ENCODE data around the gene ZER1. TPM values are rescaled to one million over a fixed set of nuclear protein-coding genes. Genes with fewer than 3 reads are reported as not detected.
A peak's percentile ranks its signal among the peaks of the same experiment; 100 is the strongest.

ZER1 gene
- total RNA-seq (2014; rRNA removed; shearing (Covaris generic)) (6.9 and 11.0 TPM in 2 replicates), total RNA-seq (2022) (15.1 and 20.0 TPM in 2 replicates), Bru-seq, nascent RNA (percentile 48 among the genes with signal in this experiment), BruChase-seq, experiment 1, labeled RNA remaining after a 6-hour chase (percentile 51 among the genes with signal in this experiment), BruChase-seq, experiment 2, labeled RNA remaining after a 2-hour chase (percentile 52 among the genes with signal in this experiment)
- long read RNA-seq, full-length matches to known transcripts, result 22 of 89 reads
- long read RNA-seq, partial matches to known transcripts, result 10 of 89 reads
- long read RNA-seq, other reads (novel, unspliced or antisense), result 57 of 89 reads

DNA sequence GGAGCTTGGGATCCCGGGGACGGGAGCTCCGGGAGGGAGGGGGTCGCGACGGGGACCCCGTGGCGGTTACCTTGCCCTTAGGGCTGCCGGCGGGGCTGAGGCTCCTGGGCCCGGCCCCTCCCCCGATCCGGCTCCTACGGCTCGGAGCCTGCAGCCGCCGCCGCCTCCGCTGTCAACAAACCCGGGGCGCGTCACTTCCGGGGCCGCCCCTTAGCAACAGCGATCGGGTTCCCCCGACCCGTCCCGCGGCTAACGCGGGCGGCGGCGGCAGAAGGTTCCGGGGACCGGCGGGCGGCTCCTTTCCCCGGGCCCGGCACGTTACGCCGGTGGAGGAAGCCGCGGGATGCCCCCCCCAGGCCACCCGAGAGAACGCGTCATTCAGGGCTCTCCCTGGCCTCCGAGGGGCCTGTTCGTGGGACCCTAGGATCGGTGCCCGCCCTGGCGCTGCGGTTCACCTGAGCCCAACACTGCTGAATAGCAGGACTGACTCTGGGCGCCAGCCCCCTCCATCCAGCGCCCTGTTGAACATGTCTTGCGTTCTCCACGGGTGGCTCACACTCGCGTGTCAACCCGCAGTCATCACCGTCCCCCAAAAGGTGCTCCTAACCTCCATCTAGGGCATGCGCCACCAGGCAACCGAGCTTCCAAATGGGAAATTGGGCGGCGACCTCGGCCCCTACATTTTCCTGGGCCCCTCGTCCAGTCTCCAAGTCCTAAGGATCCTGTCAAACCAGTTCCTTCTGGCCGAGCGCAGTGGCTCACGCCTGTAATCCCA lies at the start of gene ZER1:
Gene ZER1, minus strand, starts transcription at position 183 of the 775 bp plus-strand sequence. CDS start 16,362 bp downstream, outside the sequence.
- TF ChIP-seq EZH2phosphoT487 (IDR thresholded peaks at IDR 0.05; ENCODE audit: borderline replicate concordance, low read depth, low read length), result no peak
- TF ChIP-seq, protein P1, sequence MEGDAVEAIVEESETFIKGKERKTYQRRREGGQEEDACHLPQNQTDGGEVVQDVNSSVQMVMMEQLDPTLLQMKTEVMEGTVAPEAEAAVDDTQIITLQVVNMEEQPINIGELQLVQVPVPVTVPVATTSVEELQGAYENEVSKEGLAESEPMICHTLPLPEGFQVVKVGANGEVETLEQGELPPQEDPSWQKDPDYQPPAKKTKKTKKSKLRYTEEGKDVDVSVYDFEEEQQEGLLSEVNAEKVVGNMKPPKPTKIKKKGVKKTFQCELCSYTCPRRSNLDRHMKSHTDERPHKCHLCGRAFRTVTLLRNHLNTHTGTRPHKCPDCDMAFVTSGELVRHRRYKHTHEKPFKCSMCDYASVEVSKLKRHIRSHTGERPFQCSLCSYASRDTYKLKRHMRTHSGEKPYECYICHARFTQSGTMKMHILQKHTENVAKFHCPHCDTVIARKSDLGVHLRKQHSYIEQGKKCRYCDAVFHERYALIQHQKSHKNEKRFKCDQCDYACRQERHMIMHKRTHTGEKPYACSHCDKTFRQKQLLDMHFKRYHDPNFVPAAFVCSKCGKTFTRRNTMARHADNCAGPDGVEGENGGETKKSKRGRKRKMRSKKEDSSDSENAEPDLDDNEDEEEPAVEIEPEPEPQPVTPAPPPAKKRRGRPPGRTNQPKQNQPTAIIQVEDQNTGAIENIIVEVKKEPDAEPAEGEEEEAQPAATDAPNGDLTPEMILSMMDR (conservative IDR thresholded peaks at IDR 0.05; ENCODE audit: low read length), result no peak
- no peaks in the 10 kb centered on the region; the same call in 1 of the 2 replicates for H3K36me3 ChIP-seq (ENCODE audit: insufficient read depth, low read length)
- peaks cover 13% of the 10 kb centered on the region; the same call in 1 of the 2 replicates for H3K9me3 ChIP-seq (ENCODE audit: low read length)
- peak; percentile 94 for DNase-seq (ENCODE audit: low spot score)
- H3K4me1 ChIP-seq (ENCODE audit: insufficient read depth, low read length, poor library complexity, severe bottlenecking), result peaks cover 16% of the 10 kb centered on the region
- H3K4me3 ChIP-seq (ENCODE audit: low read depth, low read length, poor library complexity, severe bottlenecking), result peak within 1 kb of the TSS; percentile 86
- peak within 1 kb of the TSS; percentile 67 for H2AFZ ChIP-seq (ENCODE audit: low read length)
- ChIA-PET POLR2A (interaction anchor here (0.6 to 2.6 kb wide), 5 partner anchors 10 to 786 kb away, joined by 3 to 9 read pairs (median 7); partner anchors contain the start of gene ZDHHC12), CTCF (ENCODE audit: unreplicated experiment) (interaction anchor here (1.0 kb wide), 1 partner anchor 34 kb away, joined by 3 read pairs; no protein-coding TSS in a partner anchor)
- peak within 1 kb of the TSS; percentile 81 for H3K4me2 ChIP-seq (ENCODE audit: low read length)
- H4K20me1 ChIP-seq (ENCODE audit: insufficient read depth, low read length), result no peaks in the 10 kb centered on the region
- H3K79me2 ChIP-seq (ENCODE audit: insufficient read depth, low read depth, low read length), result no peaks in the 10 kb centered on the region
- peak within 1 kb of the TSS; percentile 64 for H3K27ac ChIP-seq (ENCODE audit: low read depth, low read length, poor library complexity, severe bottlenecking)
- TSS peak; percentile 98 for BruUV-seq (replicated peaks)
- no peaks in the 10 kb centered on the region for H3K9me2 ChIP-seq (ENCODE audit: insufficient read depth, low read length)
- intact Hi-C loops (cut with micrococcal nuclease; ENCODE audit: unreplicated experiment), result loop anchor here (1.0 to 5.0 kb wide), 3 partner anchors 15 to 90 kb away; partner anchors contain the start of genes TBC1D13 and ZDHHC12

DNA sequence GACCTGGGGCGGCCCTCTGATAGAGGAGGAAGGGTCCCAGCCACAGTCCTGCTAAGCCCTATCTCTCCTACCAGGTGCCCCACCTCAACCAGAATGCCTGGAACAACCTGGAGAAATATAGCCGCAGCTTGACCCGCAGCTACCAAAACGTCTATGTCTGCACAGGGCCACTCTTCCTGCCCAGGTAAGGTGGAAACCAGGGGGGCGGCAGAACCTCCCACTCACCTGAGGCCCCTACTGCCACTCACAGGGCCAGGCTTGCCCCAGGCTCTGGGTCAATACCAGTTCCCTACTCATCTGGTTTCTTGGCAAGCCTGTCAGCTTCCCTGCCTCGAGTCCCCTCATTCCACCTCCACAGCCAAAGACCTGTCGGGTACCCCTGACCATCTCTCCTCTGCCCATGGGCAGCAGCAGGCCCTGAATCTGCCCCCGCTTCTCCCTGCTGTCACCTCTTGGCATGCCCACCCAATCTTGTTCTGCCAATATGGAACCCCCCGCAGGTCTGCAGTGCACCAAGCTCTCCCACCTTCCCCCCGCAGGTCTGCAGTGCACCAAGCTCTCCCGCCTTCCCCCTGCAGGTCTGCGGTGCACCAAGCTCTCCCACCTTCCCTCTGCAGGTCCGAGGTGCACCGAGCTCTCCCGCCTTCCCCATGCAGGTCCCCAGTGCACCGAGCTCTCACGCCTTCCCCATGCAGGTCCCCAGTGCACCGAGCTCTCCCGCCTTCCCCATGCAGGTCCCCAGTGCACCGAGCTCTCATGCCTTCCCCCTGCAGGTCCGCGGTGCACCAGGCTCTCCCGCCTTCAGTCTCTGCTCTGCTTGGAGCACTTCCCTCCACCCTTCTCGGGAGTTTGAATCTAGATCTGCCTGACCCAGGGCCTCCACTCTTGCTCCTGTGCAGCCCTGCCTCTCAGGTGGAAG lies 49.2 kb upstream of the ZER1 start:
- 0 out of 2 replicates have a peak, but pooled peaks cover 5% of the 10 kb centered on the region for H3K79me2 ChIP-seq (ENCODE audit: insufficient read depth, low read depth, low read length)
- no peak overlapping the region for H2AFZ ChIP-seq (ENCODE audit: low read length)
- ChIA-PET CTCF (ENCODE audit: unreplicated experiment) (no interaction called here), POLR2A (no interaction called here)
- peaks cover 58% of the 10 kb centered on the region for H3K36me3 ChIP-seq (ENCODE audit: insufficient read depth, low read length)
- no peak overlapping the region for H3K4me3 ChIP-seq (ENCODE audit: low read depth, low read length, poor library complexity, severe bottlenecking)
- H3K27ac ChIP-seq (ENCODE audit: low read depth, low read length, poor library complexity, severe bottlenecking), result no peak overlapping the region
- BruUV-seq (replicated peaks), result no TSS peak
- TF ChIP-seq, protein P1 (conservative IDR thresholded peaks at IDR 0.05; ENCODE audit: low read length), result no peak
- TF ChIP-seq EZH2phosphoT487 (IDR thresholded peaks at IDR 0.05; ENCODE audit: borderline replicate concordance, low read depth, low read length), result no peak
- no peaks in the 10 kb centered on the region for H3K9me3 ChIP-seq (ENCODE audit: low read length)
- DNase-seq (ENCODE audit: low spot score), result no peak
- intact Hi-C loops (cut with micrococcal nuclease; ENCODE audit: unreplicated experiment), result no loop called here
- peaks cover 23% of the 10 kb centered on the region for H3K4me1 ChIP-seq (ENCODE audit: insufficient read depth, low read length, poor library complexity, severe bottlenecking)
- H3K9me2 ChIP-seq (ENCODE audit: insufficient read depth, low read length), result no peaks in the 10 kb centered on the region
- 0 out of 2 replicates have a peak, but pooled peaks cover 4% of the 10 kb centered on the region for H4K20me1 ChIP-seq (ENCODE audit: insufficient read depth, low read length)
- H3K4me2 ChIP-seq (ENCODE audit: low read length), result no peak overlapping the region

Measured in OCI-LY7 (cell line).